Thymus (tissue), 11 donors: ENCODE measurements around the gene ELMO1. TPM values are rescaled to one million over a fixed set of nuclear protein-coding genes. Genes with fewer than 3 reads are reported as not detected.

Source experiments
- DNase-seq, 9 donors: peaks; one replicate each; pipeline ENCODE4 v3.0.0-alpha.2; 2013; ENCODE audit warnings: low spot score in 9 of 9, low read depth in 6 of 9, missing footprints in 1 of 9
- H3K27ac ChIP-seq, 2 donors: one replicate each; pipeline ENCODE4 v1.5.1; 2013; ENCODE audit warnings: control low read depth in 1 of 2, low read depth in 1 of 2, low read length in 1 of 2, mild to moderate bottlenecking in 1 of 2, moderate library complexity in 1 of 2
- H3K27me3 ChIP-seq, 2 donors: one replicate each; pipeline ENCODE4 v1.5.1; 2013; ENCODE audit warnings: low read length in 1 of 2; ENCODE audit not compliant: control insufficient read depth in 2 of 2, insufficient read depth in 1 of 2
- H3K36me3 ChIP-seq, 2 donors: one replicate each; pipeline ENCODE4 v1.5.1; 2013; ENCODE audit warnings: low read length in 1 of 2, mild to moderate bottlenecking in 1 of 2, moderate library complexity in 1 of 2; ENCODE audit not compliant: control insufficient read depth in 2 of 2, insufficient read depth in 2 of 2
- H3K4me1 ChIP-seq, 2 donors: one replicate each; pipeline ENCODE4 v1.5.1; 2013; ENCODE audit warnings: low read length in 2 of 2; ENCODE audit not compliant: control insufficient read depth in 2 of 2, insufficient read depth in 2 of 2
- H3K4me3 ChIP-seq, 2 donors: one replicate each; pipeline ENCODE4 v1.5.1; 2013; ENCODE audit warnings: low read length in 2 of 2, control low read depth in 1 of 2, mild to moderate bottlenecking in 1 of 2
- H3K9me3 ChIP-seq, 2 donors: one replicate each; pipeline ENCODE4 v1.5.1; 2013; ENCODE audit warnings: low read length in 1 of 2, mild to moderate bottlenecking in 1 of 2; ENCODE audit not compliant: control insufficient read depth in 2 of 2, insufficient read depth in 1 of 2
- WGBS: extraction: QIAGEN DNeasy Blood & Tissue Kit; methylation state at CpG from one replicate; pipeline ENCODE4 v1.1.7; 2013; 5-methylcytosine and 5-hydroxymethylcytosine counted together
- polyA plus RNA-seq: library from polyadenylated mRNA; stranded (reverse); fragments of 200-250 nt; gene quantifications from one replicate; pipeline ENCODE4 v1.2.3, GENCODE V29; 2013
- total RNA-seq: library from RNA; stranded (reverse); fragments of 120-200 nt; gene quantifications from one replicate; pipeline ENCODE4 v1.2.4, GENCODE V29; 2013
- donor health status: healthy.

The ELMO1 gene
- total and polyA plus RNA-seq, 2 donors: 18.7 to 22.5 TPM

DNA sequence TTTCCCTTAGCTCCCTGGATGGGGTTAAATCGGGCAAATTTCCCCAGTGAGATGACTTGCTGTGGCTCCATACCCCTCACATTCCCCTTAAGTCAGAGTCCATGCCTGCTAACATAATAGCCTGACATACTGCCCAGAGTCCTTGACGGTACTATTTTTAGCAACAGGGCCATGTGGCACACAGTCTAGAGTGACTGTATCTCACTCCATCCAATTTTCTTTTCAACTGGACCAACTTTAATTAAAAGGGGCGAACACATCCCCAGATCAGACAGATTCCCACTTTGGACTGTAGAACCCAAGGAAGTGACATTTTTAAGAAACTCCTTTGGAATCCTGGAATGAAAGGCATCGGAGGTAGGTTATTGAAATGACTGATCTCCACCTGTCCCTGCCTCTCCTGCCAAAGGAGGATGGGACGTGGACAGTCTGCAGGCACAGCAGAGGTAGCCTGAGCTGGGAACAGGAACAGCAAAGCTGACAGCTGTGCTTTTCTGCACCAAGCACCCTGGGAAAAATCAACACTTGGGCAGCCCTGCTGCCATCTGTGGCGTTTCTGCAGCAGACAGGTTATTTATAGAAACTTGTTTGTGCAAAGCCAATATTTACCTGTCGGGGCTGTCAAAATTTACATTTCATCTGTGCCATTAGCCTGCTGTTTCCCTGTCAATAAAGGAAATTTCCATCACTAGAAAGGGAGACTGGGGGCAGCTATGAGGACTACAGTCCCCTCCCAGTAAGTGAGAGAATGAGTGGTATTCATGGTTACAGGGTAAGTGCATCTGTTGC, 502.9 kb downstream of the ELMO1 start:
- DNase-seq: no peak
- H3K4me1 ChIP-seq: peaks cover 0 to 17% of the 10 kb centered on the region in 2 donors
- no peaks in the 10 kb centered on the region for H3K9me3 ChIP-seq
- H3K27me3 ChIP-seq: no peaks in the 10 kb centered on the region
- no peak overlapping the region for H3K27ac ChIP-seq
- WGBS: 78% methylated on average over 7 of the region's 7 CpGs
- H3K36me3 ChIP-seq: no peaks in the 10 kb centered on the region
- no peak overlapping the region for H3K4me3 ChIP-seq

DNA sequence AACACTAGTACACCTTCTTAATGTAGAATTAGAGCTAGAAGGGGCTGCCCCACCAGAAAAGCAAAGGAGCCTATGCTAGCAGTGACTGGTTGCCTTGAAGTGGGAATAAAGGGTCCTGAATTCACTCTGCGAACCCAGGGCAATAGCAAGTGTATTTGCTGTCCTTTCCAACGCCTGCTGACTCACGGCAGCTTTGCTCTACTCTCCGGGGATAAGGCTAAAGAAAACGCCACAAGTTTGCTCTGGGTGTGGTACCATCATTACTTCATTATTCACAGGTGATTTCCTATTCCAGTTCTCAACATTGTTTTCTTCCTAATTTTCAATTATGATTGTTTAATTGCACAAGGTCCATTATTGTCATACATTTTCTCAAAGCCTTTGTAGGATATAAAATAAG, 503.8 kb downstream of the ELMO1 start:
- H3K4me1 ChIP-seq: peaks cover 0 to 17% of the 10 kb centered on the region in 2 donors
- no peak overlapping the region for H3K27ac ChIP-seq
- H3K36me3 ChIP-seq: no peaks in the 10 kb centered on the region
- no peak overlapping the region for H3K4me3 ChIP-seq
- 87% methylated on average over 5 of the region's 5 CpGs for WGBS
- DNase-seq: no peak
- H3K9me3 ChIP-seq: no peaks in the 10 kb centered on the region
- H3K27me3 ChIP-seq: no peaks in the 10 kb centered on the region

DNA sequence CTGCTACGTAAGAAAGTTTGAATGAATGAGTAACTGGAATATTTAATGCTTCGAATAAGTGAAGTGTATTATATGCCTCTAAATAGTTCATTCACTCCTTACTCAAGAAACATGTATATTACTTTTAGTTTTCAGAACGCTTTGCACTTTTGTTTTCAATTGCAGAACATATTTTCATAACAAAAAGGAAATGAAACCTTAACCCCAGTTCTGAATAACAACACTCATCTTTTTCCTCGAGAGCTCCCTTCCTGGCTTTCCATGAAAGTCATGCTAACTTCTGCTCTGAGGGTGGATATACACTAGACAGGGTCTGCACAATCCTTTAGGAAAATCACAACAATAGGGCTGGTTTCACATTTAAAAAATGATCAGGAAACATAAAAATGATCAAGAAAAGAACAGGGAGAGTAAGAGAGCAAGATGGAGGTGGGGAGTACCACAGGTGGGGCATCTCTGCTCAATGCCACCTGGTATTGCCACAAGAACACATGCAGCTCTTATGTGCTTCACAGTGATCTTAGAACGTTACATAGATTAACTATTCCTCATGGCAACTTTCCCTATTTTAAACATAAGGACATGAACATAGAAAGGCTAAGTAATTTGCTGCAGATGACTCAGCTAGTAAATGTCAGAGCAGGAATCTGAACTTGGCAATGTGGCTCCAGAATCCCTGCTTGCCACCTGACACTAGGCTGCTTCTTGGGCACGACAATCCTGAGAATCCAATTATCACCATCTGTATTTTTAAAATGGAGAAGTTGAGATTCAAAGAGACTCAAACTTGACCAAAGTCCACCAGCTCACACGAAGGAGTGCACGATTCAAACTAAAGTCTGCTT, 504.9 kb downstream of the ELMO1 start:
- Histone ChIP-seq H3K27me3 (no peaks in the 10 kb centered on the region), H3K4me1 (peaks cover 0 to 20% of the 10 kb centered on the region in 2 donors), H3K27ac (no peak overlapping the region), H3K9me3 (peaks cover 0 to 2% of the 10 kb centered on the region in 2 donors), H3K4me3 (no peak overlapping the region), H3K36me3 (no peaks in the 10 kb centered on the region)
- 94% methylated on average over 8 of the region's 8 CpGs for whole genome bisulfite sequencing
- no peak for DNase-seq

DNA sequence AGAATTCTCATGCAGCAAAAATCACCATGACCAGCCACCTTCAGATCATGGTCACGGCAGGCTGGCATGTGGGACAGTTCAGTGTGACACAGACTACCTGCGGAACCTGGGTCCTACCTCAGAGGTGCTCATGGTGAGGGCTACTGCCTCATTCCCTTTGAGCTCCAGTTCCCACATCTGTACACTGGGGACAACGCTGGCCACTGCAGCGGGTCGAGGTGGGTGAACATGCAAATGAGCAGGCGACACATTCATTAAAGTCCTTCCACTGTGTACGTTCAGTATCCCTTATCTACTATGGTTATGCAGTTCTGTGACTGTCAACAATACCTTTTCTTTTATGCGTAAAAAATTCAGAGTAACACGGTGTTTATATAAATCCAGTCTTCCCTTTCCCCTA, 505.7 kb downstream of the ELMO1 start:
- no peak for DNase-seq
- Histone ChIP-seq H3K4me3 (no peak overlapping the region), H3K9me3 (peaks cover 0 to 5% of the 10 kb centered on the region in 2 donors), H3K27me3 (no peaks in the 10 kb centered on the region), H3K4me1 (peaks cover 0 to 26% of the 10 kb centered on the region in 2 donors), H3K27ac (no peak overlapping the region), H3K36me3 (no peaks in the 10 kb centered on the region)
- WGBS: 97% methylated on average over 9 of the region's 9 CpGs

DNA sequence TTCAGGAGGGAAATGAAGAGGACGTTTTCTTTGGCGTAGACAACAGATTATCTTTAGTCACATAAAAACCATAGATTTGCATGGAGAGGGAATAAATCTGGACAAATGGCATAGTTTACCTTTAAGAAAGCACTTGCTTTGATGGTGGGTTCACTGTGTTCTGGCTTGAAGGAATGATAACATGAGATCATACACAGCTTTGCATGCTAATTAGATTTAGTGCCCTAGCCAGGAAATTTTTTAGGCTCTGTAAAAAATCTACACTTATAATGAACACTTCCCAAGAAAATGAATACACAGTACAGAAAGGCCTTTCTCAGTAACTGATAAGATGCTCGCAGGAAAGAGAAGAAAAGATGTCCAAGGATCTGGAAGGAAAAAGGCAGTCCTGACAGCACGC, 506.1 kb downstream of the ELMO1 start:
- peaks cover 1 to 9% of the 10 kb centered on the region in 2 donors for H3K9me3 ChIP-seq
- no peaks in the 10 kb centered on the region for H3K27me3 ChIP-seq
- WGBS: 86% methylated on average over 4 of the region's 4 CpGs
- H3K27ac ChIP-seq: no peak overlapping the region
- H3K4me1 ChIP-seq: peaks cover 0 to 29% of the 10 kb centered on the region in 2 donors
- no peak for DNase-seq
- no peaks in the 10 kb centered on the region for H3K36me3 ChIP-seq
- H3K4me3 ChIP-seq: no peak overlapping the region

DNA sequence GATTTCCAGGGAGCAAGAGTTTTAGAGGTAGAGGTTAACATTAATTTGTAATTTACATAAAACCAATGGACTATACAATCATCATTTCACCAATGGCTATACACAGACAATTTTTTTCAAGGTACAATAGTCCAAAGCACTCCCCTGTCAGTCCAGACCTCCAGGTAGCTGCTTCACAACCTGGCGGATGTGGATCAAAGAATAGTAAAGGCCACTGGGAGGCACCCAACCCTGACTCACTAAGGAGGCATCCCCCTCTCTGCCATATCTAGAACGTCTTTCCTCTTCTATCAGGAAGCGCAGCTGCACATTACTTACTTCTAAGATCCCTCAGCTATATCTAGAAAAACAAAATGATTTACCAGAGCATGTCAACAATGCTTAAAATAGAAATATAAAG, 506.6 kb downstream of the ELMO1 start:
- no peak for DNase-seq
- no peak overlapping the region for H3K4me3 ChIP-seq
- WGBS: 89% methylated on average over 3 of the region's 3 CpGs
- H3K9me3 ChIP-seq: peaks cover 1 to 12% of the 10 kb centered on the region in 2 donors
- peaks cover 0 to 32% of the 10 kb centered on the region in 2 donors for H3K4me1 ChIP-seq
- no peaks in the 10 kb centered on the region for H3K27me3 ChIP-seq
- H3K36me3 ChIP-seq: no peaks in the 10 kb centered on the region
- H3K27ac ChIP-seq: no peak overlapping the region

DNA sequence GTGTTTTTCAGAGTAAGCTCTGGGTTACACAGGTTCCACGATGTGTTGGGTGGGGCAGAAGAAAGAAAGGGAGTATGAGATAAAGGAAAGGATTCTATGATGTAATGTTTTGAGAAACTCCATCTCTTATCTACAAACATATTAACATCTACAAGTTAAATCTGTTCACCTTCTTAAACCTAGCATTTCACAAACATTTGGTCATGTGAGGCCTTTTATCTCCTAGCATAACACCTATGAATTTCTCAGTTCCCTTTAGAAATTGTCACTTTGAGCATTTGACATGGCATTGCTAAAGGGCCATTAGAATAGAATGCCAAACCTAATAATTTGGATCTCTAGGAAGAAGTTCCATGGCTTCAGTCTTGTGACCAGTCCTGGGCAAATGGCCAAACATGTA, 507.3 kb downstream of the ELMO1 start:
- WGBS: 87% methylated on average over 1 of the region's 1 CpG
- H3K27ac ChIP-seq: no peak overlapping the region
- H3K27me3 ChIP-seq: no peaks in the 10 kb centered on the region
- H3K4me1 ChIP-seq: peaks cover 0 to 34% of the 10 kb centered on the region in 2 donors
- peaks cover 1 to 15% of the 10 kb centered on the region in 2 donors for H3K9me3 ChIP-seq
- no peak overlapping the region for H3K4me3 ChIP-seq
- no peaks in the 10 kb centered on the region for H3K36me3 ChIP-seq
- DNase-seq: no peak

DNA sequence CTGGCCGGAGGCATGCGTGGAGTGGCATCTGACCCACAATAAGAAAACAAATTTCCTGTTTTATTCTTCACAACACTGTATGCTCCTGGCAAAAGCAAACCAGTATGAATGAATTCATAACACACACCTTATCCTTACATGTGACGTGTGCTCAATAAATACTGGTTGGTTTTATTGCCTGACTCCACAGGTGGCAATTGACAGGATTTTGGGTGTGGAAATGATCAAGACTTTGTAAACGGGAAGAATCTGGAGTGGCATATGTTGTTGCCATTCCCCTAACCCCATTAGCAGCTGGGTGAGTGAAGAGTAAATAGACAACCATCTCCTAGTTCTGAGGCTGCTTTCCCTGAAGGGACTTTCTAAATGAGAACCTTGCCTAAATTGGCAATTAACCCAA, 508.8 kb downstream of the ELMO1 start:
- Histone ChIP-seq H3K9me3 (peaks cover 1 to 21% of the 10 kb centered on the region in 2 donors), H3K27ac (no peak overlapping the region), H3K27me3 (no peaks in the 10 kb centered on the region), H3K36me3 (no peaks in the 10 kb centered on the region), H3K4me1 (peaks cover 0 to 32% of the 10 kb centered on the region in 2 donors), H3K4me3 (no peak overlapping the region)
- no peak for DNase-seq
- WGBS: 86% methylated on average over 4 of the region's 4 CpGs
